HCT116 (cell line): Measurements from ENCODE around the gene PIM1. TPM values are rescaled to one million over a fixed set of nuclear protein-coding genes. Genes with fewer than 3 reads are reported as not detected.

Experiments used
- ATAC-seq: fragments of 200-7000 bp; cut with Tn5 transposase; 2 replicates; pipeline ENCODE4 v1.9.1; 2020; ENCODE audit warnings: mild to moderate bottlenecking, moderate library complexity
- BruUV-seq: library from RNA; stranded (reverse); fragments of 400-500 nt; replicated peaks from 2 replicates; lab custom pipeline; 2021; lab: Mats Ljungman, UMichigan
- CTCF ChIA-PET: fragments of 300-600 bp; sonication (Branson Sonifier 250); formaldehyde crosslinking; loops from one replicate; lab custom pipeline; 2021; ENCODE audit warnings: antibody characterized with exemption; lab: Charles Lee
- POLR2A ChIA-PET: fragments of 300-600, 350-600 bp; sonication (Branson Sonifier 250); formaldehyde crosslinking; loops from one replicate; lab custom pipeline; 2021; ENCODE audit warnings: antibody characterized with exemption; lab: Charles Lee
- RAD21 ChIA-PET, 2 experiments: fragments of 300-600 bp; sonication (Branson Sonifier 250); formaldehyde crosslinking; loops; one replicate each; lab custom pipeline; 2023; ENCODE audit warnings: low total read pairs in 2 of 2; ENCODE audit not compliant: uncharacterized antibody in 2 of 2, unreplicated experiment in 2 of 2, low non-redundant PET in 1 of 2; lab: Charles Lee
- DNase-seq: peaks from one replicate; pipeline ENCODE4 v3.0.0-alpha.2; 2010; ENCODE audit warnings: low read depth, low spot score
- H2AFZ ChIP-seq: fragments of 200-600 bp; shearing (Covaris generic), sonication (generic); 2 replicates; pipeline ENCODE4 v1.6.1; 2017; ENCODE audit warnings: low read depth, mixed run types, mixed read lengths, antibody characterized with exemption, low read length; ENCODE audit not compliant: poor library complexity, severe bottlenecking
- H3K27ac ChIP-seq: 2 replicates; pipeline ENCODE4 v1.5.1; 2012; ENCODE audit warnings: low read depth, low read length
- H3K27me3 ChIP-seq: fragments of 200-600 bp; sonication (generic); 2 replicates; pipeline ENCODE4 v1.6.1; 2016; ENCODE audit warnings: mixed run types, low read length, mixed read lengths; ENCODE audit not compliant: insufficient read depth
- H3K36me3 ChIP-seq, 2 experiments: fragments of 200-500 bp in 1 of 2; fragments of 200-600 bp in 1 of 2; sonication (Bioruptor generic) in 1 of 2; sonication (generic) in 1 of 2; 2 replicates each; pipeline versions ENCODE4 v1.5.1 to v1.6.1; 2014 to 2016; ENCODE audit warnings: low read length in 2 of 2, inconsistent platforms in 1 of 2, mixed read lengths in 1 of 2, mixed run types in 1 of 2; ENCODE audit not compliant: insufficient read depth in 2 of 2, control insufficient read depth in 1 of 2
- H3K4me1 ChIP-seq, 2 experiments: fragments of 200-600 bp in 1 of 2; sonication (generic) in 1 of 2; 2 replicates each; pipeline versions ENCODE4 v1.5.1 to v1.6.1; 2012 to 2017; ENCODE audit warnings: low read length in 2 of 2, inconsistent platforms in 1 of 2, mild to moderate bottlenecking in 1 of 2, mixed read lengths in 1 of 2, mixed run types in 1 of 2, moderate library complexity in 1 of 2; ENCODE audit not compliant: insufficient read depth in 2 of 2, control insufficient read depth in 1 of 2
- H3K4me2 ChIP-seq: fragments of 200-600 bp; sonication (generic); 2 replicates; pipeline ENCODE4 v1.6.1; 2017; ENCODE audit warnings: mixed run types, low read length, mixed read lengths
- H3K4me3 ChIP-seq, 2 experiments: fragments of 200-600 bp in 1 of 2; sonication (generic) in 1 of 2; replicated peaks in 1 of 2; 2 replicates each; pipeline ENCODE4 v1.5.1; 2011 to 2016; ENCODE audit warnings: low read length in 2 of 2, control low read depth in 1 of 2, low read depth in 1 of 2, mild to moderate bottlenecking in 1 of 2, mixed read lengths in 1 of 2, mixed run types in 1 of 2
- H3K79me2 ChIP-seq: fragments of 200-600 bp; sonication (generic); 2 replicates; pipeline ENCODE4 v1.6.1; 2017; ENCODE audit warnings: mild to moderate bottlenecking, mixed run types, low read length, moderate library complexity, mixed read lengths; ENCODE audit not compliant: insufficient read depth
- H3K9ac ChIP-seq: fragments of 200-600 bp; sonication (generic); 2 replicates; pipeline ENCODE4 v1.6.1; 2016; ENCODE audit warnings: low read length, mixed read lengths
- H3K9me2 ChIP-seq: fragments of 200-600 bp; sonication (generic), shearing (Covaris generic); 2 replicates; pipeline ENCODE4 v1.6.1; 2017; ENCODE audit warnings: mixed run types, mild to moderate bottlenecking, moderate library complexity; ENCODE audit not compliant: insufficient read depth
- H3K9me3 ChIP-seq, 2 experiments: fragments of 200-500 bp in 1 of 2; fragments of 200-600 bp in 1 of 2; sonication (Bioruptor generic) in 1 of 2; sonication (generic) in 1 of 2; 2 replicates each; pipeline ENCODE4 v1.6.1; 2014 to 2017; ENCODE audit warnings: low read length in 2 of 2, mixed read lengths in 2 of 2, inconsistent platforms in 1 of 2, low read depth in 1 of 2, mild to moderate bottlenecking in 1 of 2, mixed run types in 1 of 2, moderate library complexity in 1 of 2; ENCODE audit not compliant: control insufficient read depth in 1 of 2, insufficient read depth in 1 of 2
- H4K20me1 ChIP-seq: fragments of 200-600 bp; sonication (generic), shearing (Covaris generic); 2 replicates; pipeline ENCODE4 v1.6.1; 2017; ENCODE audit warnings: mixed run types, mild to moderate bottlenecking, moderate library complexity; ENCODE audit not compliant: insufficient read depth
- ATF3 ChIP-seq: IDR thresholded peaks from 2 replicates; pipeline ENCODE4 v1.6.1; 2012
- CBX3 ChIP-seq: IDR thresholded peaks from 2 replicates; pipeline ENCODE4 v1.6.1; 2012; ENCODE audit warnings: low read depth
- CEBPB ChIP-seq: IDR thresholded peaks from 2 replicates; pipeline ENCODE4 v1.6.1; 2012; ENCODE audit warnings: low read depth
- EGR1 ChIP-seq: IDR thresholded peaks from 2 replicates; pipeline ENCODE4 v1.6.1; 2012; ENCODE audit warnings: low read depth
- ELF1 ChIP-seq: IDR thresholded peaks from 2 replicates; pipeline ENCODE4 v1.6.1; 2012; ENCODE audit warnings: low read depth, borderline replicate concordance
- FOSL1 ChIP-seq: IDR thresholded peaks from 2 replicates; pipeline ENCODE4 v1.6.1; 2012; ENCODE audit warnings: low read depth
- JUND ChIP-seq: IDR thresholded peaks from 2 replicates; pipeline ENCODE4 v1.6.1; 2012
- MAX ChIP-seq: IDR thresholded peaks from 2 replicates; pipeline ENCODE4 v1.6.1; 2012
- POLR2A ChIP-seq: IDR thresholded peaks from 2 replicates; pipeline ENCODE4 v1.7.0; 2011; ENCODE audit warnings: borderline replicate concordance; ENCODE audit not compliant: insufficient read depth, insufficient read length; ENCODE audit errors: extremely low read depth
- RAD21 ChIP-seq: IDR thresholded peaks from 2 replicates; pipeline ENCODE4 v1.6.1; 2012; ENCODE audit warnings: low read depth, mild to moderate bottlenecking
- SIN3A ChIP-seq: IDR thresholded peaks from 2 replicates; pipeline ENCODE4 v1.6.1; 2012; ENCODE audit warnings: low read depth
- SP1 ChIP-seq: IDR thresholded peaks from 2 replicates; pipeline ENCODE4 v1.6.1; 2012; ENCODE audit warnings: low read depth
- SRF ChIP-seq: IDR thresholded peaks from 2 replicates; pipeline ENCODE4 v1.6.1; 2012; ENCODE audit warnings: low read depth
- TCF7L2 ChIP-seq: IDR thresholded peaks from 2 replicates; pipeline ENCODE4 v1.7.0; 2011; ENCODE audit warnings: borderline replicate concordance, inconsistent platforms; ENCODE audit not compliant: insufficient read depth, insufficient read length; ENCODE audit errors: extremely low read depth
- ZFX ChIP-seq: fragments of 450-650 bp; IDR thresholded peaks from 2 replicates; pipeline ENCODE4 v1.6.1; 2017
- ZNF274 ChIP-seq: fragments of 200-500 bp; sonication (Bioruptor generic); IDR thresholded peaks from 2 replicates; pipeline ENCODE4 v1.6.1; 2014; ENCODE audit warnings: mild to moderate bottlenecking, low read depth, low read length, inconsistent platforms
- intact Hi-C: fragments of 100-400 bp; cut with micrococcal nuclease; formaldehyde crosslinking; loops from 2 replicates; pipeline ENCODE4 v1.10.0; 2022
- total RNA-seq: library from RNA; stranded (reverse); gene quantifications from one replicate; pipeline ENCODE4 v1.2.1, GENCODE V29; 2021; ENCODE audit not compliant: unreplicated experiment
- TF ChIP-seq, protein P1 (sequence below): IDR thresholded peaks from 2 replicates; pipeline ENCODE4 v1.6.1; 2011; ENCODE audit warnings: mild to moderate bottlenecking, low read length, moderate library complexity; ENCODE audit not compliant: insufficient replicate concordance; ENCODE audit errors: extremely low read depth
- TF ChIP-seq, protein P2 (sequence below): IDR thresholded peaks from 2 replicates; pipeline ENCODE4 v1.6.1; 2012; ENCODE audit warnings: low read depth
- TF ChIP-seq, protein P3 (sequence below), 3 experiments: fragments of 200-600 bp in 1 of 3; sonication (generic) in 1 of 3; IDR thresholded peaks in 2 of 3; conservative IDR thresholded peaks in 1 of 3; 2 replicates each; pipeline ENCODE4 v1.5.1; 2012 to 2017; ENCODE audit warnings: low read depth in 2 of 3, low read length in 2 of 3, antibody characterized with exemption in 1 of 3, borderline replicate concordance in 1 of 3, control low read depth in 1 of 3, mild to moderate bottlenecking in 1 of 3, mixed read lengths in 1 of 3, mixed run types in 1 of 3, moderate library complexity in 1 of 3; ENCODE audit not compliant: insufficient read depth in 1 of 3

The PIM1 gene
- total RNA-seq, 1 experiment from 2014 or later = 26.2 TPM

DNA sequence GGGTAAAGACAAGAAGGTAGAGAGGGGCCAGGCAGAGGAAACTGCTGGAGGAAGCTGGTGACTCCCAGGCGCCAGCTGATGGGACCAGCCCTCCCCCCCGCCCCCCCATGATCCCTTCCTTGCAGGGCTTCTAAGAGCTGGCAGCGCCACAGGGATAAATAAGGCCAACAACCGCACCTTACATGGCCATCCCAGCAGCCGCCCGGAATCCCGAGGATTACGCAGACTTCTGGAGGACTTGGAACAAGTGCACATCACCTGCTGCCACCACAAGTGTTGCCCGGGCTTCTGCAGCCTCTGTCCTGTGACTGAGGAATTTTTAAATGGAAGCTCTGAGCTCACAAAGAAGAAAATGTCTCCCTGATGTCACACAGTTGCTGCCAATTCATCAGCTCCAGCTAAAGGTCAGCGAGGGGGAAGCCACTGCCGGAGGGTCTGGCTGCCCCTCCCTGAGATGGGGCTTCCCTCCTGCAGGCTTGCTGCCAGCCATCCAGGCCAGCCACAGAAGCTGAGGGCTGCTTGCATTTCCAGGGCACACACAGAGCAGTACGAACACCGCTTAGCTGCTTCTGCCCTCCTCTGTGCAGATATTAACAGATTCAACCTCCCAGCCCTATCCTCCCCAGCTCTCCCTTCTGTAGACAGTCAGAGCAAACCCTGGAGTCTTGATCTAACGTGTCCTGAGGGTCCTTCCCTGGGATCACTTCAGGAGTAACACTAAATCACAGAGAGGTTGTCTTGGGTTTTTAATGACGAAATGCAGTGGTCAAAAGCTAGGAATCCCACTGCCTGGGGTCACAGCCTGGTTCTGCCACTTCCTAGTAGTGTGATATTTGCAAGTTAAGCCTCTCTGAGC, 38.6 kb upstream of the PIM1 start:
- H3K4me1 ChIP-seq = peaks cover 35 to 56% of the 10 kb centered on the region in 2 experiments
- no peak overlapping the region for H3K4me3 ChIP-seq
- no peak overlapping the region for H3K4me2 ChIP-seq
- H3K27me3 ChIP-seq = no peaks in the 10 kb centered on the region
- no peak overlapping the region for H3K27ac ChIP-seq
- no peaks in the 10 kb centered on the region for H3K79me2 ChIP-seq
- TF ChIP-seq ZNF274 (no peak), ELF1 (no peak), ATF3 (no peak), EGR1 (no peak), SRF (no peak), FOSL1 (no peak), POLR2A (no peak), MAX (no peak), JUND (no peak), CEBPB (no peak), ZFX (no peak), RAD21 (no peak), CBX3 (no peak), SIN3A (no peak), TCF7L2 (no peak), SP1 (no peak)
- TF ChIP-seq, protein P1, sequence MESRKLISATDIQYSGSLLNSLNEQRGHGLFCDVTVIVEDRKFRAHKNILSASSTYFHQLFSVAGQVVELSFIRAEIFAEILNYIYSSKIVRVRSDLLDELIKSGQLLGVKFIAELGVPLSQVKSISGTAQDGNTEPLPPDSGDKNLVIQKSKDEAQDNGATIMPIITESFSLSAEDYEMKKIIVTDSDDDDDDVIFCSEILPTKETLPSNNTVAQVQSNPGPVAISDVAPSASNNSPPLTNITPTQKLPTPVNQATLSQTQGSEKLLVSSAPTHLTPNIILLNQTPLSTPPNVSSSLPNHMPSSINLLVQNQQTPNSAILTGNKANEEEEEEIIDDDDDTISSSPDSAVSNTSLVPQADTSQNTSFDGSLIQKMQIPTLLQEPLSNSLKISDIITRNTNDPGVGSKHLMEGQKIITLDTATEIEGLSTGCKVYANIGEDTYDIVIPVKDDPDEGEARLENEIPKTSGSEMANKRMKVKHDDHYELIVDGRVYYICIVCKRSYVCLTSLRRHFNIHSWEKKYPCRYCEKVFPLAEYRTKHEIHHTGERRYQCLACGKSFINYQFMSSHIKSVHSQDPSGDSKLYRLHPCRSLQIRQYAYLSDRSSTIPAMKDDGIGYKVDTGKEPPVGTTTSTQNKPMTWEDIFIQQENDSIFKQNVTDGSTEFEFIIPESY = no peak
- TF ChIP-seq, protein P2, sequence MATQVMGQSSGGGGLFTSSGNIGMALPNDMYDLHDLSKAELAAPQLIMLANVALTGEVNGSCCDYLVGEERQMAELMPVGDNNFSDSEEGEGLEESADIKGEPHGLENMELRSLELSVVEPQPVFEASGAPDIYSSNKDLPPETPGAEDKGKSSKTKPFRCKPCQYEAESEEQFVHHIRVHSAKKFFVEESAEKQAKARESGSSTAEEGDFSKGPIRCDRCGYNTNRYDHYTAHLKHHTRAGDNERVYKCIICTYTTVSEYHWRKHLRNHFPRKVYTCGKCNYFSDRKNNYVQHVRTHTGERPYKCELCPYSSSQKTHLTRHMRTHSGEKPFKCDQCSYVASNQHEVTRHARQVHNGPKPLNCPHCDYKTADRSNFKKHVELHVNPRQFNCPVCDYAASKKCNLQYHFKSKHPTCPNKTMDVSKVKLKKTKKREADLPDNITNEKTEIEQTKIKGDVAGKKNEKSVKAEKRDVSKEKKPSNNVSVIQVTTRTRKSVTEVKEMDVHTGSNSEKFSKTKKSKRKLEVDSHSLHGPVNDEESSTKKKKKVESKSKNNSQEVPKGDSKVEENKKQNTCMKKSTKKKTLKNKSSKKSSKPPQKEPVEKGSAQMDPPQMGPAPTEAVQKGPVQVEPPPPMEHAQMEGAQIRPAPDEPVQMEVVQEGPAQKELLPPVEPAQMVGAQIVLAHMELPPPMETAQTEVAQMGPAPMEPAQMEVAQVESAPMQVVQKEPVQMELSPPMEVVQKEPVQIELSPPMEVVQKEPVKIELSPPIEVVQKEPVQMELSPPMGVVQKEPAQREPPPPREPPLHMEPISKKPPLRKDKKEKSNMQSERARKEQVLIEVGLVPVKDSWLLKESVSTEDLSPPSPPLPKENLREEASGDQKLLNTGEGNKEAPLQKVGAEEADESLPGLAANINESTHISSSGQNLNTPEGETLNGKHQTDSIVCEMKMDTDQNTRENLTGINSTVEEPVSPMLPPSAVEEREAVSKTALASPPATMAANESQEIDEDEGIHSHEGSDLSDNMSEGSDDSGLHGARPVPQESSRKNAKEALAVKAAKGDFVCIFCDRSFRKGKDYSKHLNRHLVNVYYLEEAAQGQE = no peak
- TF ChIP-seq, protein P3, sequence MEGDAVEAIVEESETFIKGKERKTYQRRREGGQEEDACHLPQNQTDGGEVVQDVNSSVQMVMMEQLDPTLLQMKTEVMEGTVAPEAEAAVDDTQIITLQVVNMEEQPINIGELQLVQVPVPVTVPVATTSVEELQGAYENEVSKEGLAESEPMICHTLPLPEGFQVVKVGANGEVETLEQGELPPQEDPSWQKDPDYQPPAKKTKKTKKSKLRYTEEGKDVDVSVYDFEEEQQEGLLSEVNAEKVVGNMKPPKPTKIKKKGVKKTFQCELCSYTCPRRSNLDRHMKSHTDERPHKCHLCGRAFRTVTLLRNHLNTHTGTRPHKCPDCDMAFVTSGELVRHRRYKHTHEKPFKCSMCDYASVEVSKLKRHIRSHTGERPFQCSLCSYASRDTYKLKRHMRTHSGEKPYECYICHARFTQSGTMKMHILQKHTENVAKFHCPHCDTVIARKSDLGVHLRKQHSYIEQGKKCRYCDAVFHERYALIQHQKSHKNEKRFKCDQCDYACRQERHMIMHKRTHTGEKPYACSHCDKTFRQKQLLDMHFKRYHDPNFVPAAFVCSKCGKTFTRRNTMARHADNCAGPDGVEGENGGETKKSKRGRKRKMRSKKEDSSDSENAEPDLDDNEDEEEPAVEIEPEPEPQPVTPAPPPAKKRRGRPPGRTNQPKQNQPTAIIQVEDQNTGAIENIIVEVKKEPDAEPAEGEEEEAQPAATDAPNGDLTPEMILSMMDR (IDR thresholded peaks at IDR 0.05 in 2 of 3, conservative IDR thresholded peaks at IDR 0.05 in 1 of 3; ENCODE audit: borderline replicate concordance in 1 of 3, insufficient read depth in 1 of 3, low read depth in 2 of 3, low read length in 2 of 3) = no peak
- H2AFZ ChIP-seq = no peak overlapping the region
- RAD21 ChIA-PET = no interaction called here
- no peaks in the 10 kb centered on the region for H3K36me3 ChIP-seq
- H3K9me3 ChIP-seq = no peaks in the 10 kb centered on the region
- no peaks in the 10 kb centered on the region; the same call in 1 of the 2 replicates for H3K9me2 ChIP-seq
- POLR2A ChIA-PET = interaction anchor here (0.7 kb wide), 1 partner anchor 112 kb away, joined by 3 read pairs; no protein-coding TSS in a partner anchor
- no peaks in the 10 kb centered on the region for H4K20me1 ChIP-seq
- no TSS peak for BruUV-seq
- intact Hi-C loops = no loop called here
- CTCF ChIA-PET = interaction anchor here (0.6 kb wide), 1 partner anchor 90 kb away, joined by 4 read pairs; no protein-coding TSS in a partner anchor
- ATAC-seq (no peak), DNase-seq (no peak)
- no peak overlapping the region for H3K9ac ChIP-seq
